A549 treated with AZD2906 at 1 μM for 4 hours (cell line): ENCODE measurements around the gene OR4Q3. TPM values are rescaled to one million over a fixed set of nuclear protein-coding genes. Genes with fewer than 3 reads are reported as not detected.

ENCODE experiments used
- total RNA-seq: library from RNA; stranded (reverse); fragments of 200-300 nt; extraction: Qiagen RNA extraction; gene quantifications from 5 replicates; pipeline ENCODE4 v1.2.3, GENCODE V29; 2022

The OR4Q3 gene
- not detected in 5 replicates for total RNA-seq

GRCh38 chr14:19743256-19743655, at the start of gene OR4Q3:
Gene OR4Q3 (plus strand): TSS chr14:19743571.

GRCh38 chr14:19773204-19773603, 29.8 kb downstream of the OR4Q3 start, which contains the start of gene OR4M1:
Gene OR4M1 (plus strand): TSS chr14:19773504. CDS start chr14:19780323, 6,819 bp downstream.

Other genes with a start within 250 kb of the OR4Q3 start
- gene OR11H2, start 29.7 kb upstream of the OR4Q3 start, total RNA-seq, result not detected in 5 replicates
- not detected in 5 replicates for gene OR4M1, start 29.9 kb downstream of the OR4Q3 start, total RNA-seq
- not detected in 5 replicates for gene OR4N2, start 60.2 kb downstream of the OR4Q3 start, total RNA-seq
- gene OR4K2, start 131.6 kb downstream of the OR4Q3 start, total RNA-seq, result not detected in 5 replicates
- gene OR4K5, start 177.0 kb downstream of the OR4Q3 start, total RNA-seq, result not detected in 5 replicates
- gene OR4K1, start 187.3 kb downstream of the OR4Q3 start, total RNA-seq, result not detected in 5 replicates
- not detected in 5 replicates for gene OR4K15, start 232.0 kb downstream of the OR4Q3 start, total RNA-seq